ENCODE measurements around the gene COG6.
A peak's percentile ranks its signal among the peaks of the same experiment; 100 is the strongest.

The COG6 gene

GRCh38 chr13:39655569-39656324 lies at the start of gene COG6:
COG6 (plus strand) TSS chr13:39655662; CDS start chr13:39655727, 65 bp downstream.
- peak; percentile 82 for DNase-seq (ENCODE audit: low spot score)

GRCh38 chr13:39605677-39606320 lies 49.7 kb upstream of the COG6 start:
- DNase-seq (ENCODE audit: low spot score), result no peak

- no peak for DNase-seq (ENCODE audit: low spot score)
These were observed 47.6 kb upstream of the COG6 start for GRCh38 chr13:39607876-39608275.

DNA sequence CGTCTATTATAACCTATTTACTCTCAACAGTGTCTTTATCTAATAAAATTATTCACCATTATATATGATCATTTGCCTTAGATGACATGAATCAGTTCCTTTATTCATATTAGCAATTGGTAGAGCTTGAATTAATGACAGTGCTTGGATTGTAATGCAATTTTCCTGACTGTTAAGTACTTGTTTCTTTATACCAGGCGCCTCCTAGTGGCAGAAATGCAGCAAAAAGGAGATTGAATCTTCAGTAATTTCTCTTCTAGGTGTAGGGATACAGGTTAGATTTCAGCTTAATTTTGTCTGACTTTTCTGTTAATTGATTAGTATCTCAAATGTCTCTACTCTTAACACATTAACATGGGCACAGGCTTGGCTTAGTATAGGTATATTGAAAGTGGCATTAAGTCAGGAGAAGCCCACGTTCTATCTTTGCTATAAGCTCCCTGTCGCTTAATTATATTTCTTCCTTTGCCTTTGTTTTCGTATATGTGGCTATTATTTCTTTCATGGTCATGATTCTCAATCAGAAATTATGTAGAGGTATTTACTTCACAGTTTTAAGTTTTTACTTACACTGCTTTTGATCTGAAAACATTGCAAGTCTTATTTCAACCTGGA lies 43.3 kb upstream of the COG6 start:
- DNase-seq (ENCODE audit: low spot score), result peak; percentile 17

- DNase-seq (ENCODE audit: low spot score), result peak; percentile 40
These were observed 39.3 kb upstream of the COG6 start for GRCh38 chr13:39616087-39616694.

DNA sequence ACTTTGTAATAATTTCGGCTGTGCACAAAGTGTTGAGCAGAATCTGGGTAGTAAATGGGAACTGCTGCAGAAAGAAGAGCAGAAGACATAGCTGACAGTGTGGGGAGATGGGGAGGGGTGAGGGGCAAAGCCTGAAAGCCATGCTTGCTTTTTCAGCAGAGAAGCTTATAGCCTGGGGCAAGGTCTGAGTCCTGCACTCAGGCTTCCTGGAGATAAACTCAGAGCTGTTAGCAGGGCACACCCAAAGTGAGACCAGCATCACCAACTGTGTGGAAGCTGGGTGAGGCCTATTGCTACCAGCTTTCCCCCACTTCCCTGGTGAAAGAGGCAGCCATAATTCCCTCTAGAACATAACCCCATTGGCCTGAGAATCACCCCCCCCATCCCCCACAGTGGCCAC lies 36.9 kb upstream of the COG6 start:
- no peak for DNase-seq (ENCODE audit: low spot score)

DNA sequence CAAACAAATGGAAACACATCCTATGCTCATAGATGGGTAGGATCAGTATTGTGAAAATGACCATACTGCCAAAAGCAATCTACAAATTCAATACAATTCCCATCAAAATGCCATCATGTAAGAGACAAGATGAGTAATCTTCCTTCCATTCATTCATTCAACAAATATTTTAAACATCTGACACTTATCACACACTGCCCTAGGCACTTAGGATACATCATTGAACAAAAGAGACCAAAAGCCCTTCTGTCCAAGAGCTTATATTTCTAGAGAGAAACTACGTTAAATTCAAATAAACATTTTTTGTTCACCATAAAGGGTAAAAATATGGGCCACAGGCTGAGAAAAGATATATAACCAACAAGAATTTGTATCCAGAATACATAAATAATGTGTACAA lies 32.0 kb upstream of the COG6 start:
- DNase-seq (ENCODE audit: low spot score), result no peak

GRCh38 chr13:39631307-39631706 lies 24.2 kb upstream of the COG6 start:
- DNase-seq (ENCODE audit: low spot score), result no peak

GRCh38 chr13:39632994-39633393 lies 22.5 kb upstream of the COG6 start:
- DNase-seq (ENCODE audit: low spot score), result no peak

DNA sequence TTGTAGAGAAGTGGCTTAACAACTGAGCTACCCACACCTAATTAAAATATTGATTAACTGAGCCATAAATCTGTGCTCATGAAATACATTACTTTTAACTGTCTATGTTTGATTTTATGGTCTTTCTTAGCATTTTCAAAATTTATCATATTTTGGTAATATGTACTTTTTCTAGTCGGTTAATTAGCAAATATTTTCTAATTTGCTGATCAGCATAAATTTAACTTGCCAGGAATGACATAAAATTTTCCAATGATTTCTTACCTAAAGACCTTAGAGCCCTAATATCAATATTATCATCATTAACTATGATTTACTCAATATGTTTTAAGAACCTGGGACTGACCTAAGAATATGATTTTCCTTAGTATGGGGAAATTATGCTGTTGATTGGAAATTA lies 19.9 kb upstream of the COG6 start:
- no peak for DNase-seq (ENCODE audit: low spot score)

GRCh38 chr13:39637890-39638289 lies 17.6 kb upstream of the COG6 start:
- DNase-seq (ENCODE audit: low spot score), result no peak

- no peak for DNase-seq (ENCODE audit: low spot score)
These were observed 13.8 kb upstream of the COG6 start for GRCh38 chr13:39641645-39642044.

DNA sequence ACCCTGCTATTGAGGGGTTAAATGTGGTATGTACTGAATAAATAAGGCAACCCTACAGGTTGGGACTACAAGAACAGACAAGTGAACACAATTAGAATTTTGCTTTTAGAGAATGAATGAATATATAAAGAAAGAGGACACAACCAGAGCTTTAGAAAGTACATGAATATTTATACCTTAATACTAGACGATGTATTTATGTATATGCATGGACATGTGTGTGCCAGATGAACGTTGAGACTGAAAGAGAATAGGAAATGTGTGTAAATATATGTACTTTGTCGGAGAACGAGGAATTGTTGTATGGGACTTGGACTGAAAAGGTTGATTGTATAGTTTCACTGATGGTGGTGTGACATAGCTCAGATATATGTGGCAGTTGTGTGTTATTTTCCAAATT lies 9.3 kb upstream of the COG6 start:
- no peak for DNase-seq (ENCODE audit: low spot score)

GRCh38 chr13:39655041-39655568 lies 357 bp upstream of the COG6 start:
- no peak for DNase-seq (ENCODE audit: low spot score)

GRCh38 chr13:39656325-39656677 lies 839 bp downstream of the COG6 start:
- DNase-seq (ENCODE audit: low spot score), result peak; percentile 1

DNA sequence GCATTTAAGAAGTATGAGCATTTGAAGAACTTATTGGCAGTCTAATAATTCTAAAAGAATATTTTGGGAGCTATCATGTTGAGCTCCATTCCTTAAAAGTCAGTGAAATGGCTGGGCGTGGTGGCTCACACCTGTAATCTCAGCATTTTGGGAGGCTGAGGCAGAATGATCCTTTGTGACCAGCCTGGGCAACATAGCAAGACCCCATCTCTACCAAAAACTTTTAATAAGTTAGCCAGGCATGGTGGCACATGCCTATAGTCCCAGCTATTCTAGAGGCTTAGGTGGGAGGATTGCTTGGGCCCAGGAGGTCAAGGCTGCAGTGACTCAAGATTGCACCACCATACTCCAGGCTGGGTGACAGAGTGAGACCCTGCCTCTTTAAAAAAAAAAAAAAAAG lies 8.0 kb downstream of the COG6 start:
- DNase-seq (ENCODE audit: low spot score), result no peak

- no peak for DNase-seq (ENCODE audit: low spot score)
These were observed 8.5 kb downstream of the COG6 start for GRCh38 chr13:39663958-39664357.

DNA sequence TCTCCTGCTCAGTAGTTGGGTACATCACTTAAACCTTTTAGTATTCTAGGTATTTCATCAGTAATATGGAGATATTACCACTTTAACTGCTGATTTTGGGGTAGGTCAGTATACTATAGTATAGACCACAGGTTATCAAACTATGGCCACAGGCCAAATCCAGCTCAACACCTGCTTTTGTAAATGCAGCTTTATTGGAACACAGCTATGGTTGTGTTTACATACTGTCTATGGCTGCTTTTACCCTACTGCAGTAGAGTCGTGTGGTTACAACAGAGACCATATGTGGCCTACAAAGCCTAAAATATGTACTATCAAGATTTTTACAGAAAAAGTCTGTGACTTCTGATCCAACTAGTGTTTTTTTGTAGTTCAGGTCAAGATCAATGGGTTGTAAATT lies 10.3 kb downstream of the COG6 start:
- DNase-seq (ENCODE audit: low spot score), result no peak

- DNase-seq (ENCODE audit: low spot score), result no peak
These were observed 15.0 kb downstream of the COG6 start for GRCh38 chr13:39670445-39670844.

- no peak for DNase-seq (ENCODE audit: low spot score)
These were observed 17.1 kb downstream of the COG6 start for GRCh38 chr13:39672378-39673132.

DNA sequence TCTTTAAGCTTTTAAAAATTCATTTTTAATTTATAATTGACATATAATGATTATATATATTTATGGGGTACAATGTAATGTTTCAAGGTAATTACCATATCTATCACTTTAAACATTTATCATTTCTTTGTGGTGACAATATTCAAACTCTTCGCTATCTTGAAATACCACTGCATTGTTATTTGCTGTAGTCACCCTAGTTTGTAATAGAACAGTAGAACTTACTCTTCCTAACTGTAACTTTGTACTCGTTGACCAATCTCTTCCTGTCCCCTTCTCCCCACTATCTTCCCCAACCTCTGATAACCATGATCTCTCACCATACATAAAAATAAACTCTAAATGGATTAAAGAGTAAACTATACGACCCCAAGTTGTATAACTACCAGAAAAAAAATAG lies 20.4 kb downstream of the COG6 start:
- DNase-seq (ENCODE audit: low spot score), result no peak

DNA sequence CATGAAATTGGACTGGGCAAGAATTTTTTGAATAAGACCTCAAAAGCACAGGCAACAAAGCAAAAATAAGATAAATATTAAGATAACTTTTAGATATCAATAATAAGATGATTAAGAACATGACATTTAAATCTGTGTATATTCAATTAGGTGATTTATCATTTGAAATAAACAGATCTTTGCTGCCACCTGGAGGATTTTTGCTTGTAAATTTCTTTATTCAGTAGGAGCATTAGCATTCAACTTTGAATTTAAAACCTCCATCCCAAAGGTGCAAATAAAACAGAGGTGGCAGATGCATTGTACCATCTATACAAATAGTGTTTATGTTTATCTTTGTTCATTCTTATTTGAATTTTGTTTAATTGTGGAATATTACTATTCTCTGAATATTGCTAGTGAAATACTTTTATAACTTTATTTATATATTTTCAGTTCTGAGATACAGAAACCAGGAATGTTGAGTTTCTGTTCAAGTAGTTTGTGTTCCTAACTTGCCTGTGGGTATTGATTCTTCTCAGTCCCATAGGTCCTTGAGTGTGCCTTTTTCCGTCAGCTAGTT lies 20.9 kb downstream of the COG6 start:
- DNase-seq (ENCODE audit: low spot score), result peak; percentile 1

All from HuH-7 (cell line).